Endothelial cell of umbilical vein (primary cell): ENCODE results near the gene CFAP46.

Experiments
- EZH2 ChIP-seq: IDR thresholded peaks from 2 replicates; pipeline ENCODE4 v1.6.1; 2012; ENCODE audit warnings: borderline replicate concordance, low read depth, mild to moderate bottlenecking, moderate library complexity, low read length, inconsistent platforms; ENCODE audit not compliant: severe bottlenecking
- JUN ChIP-seq: IDR thresholded peaks from 2 replicates; pipeline ENCODE4 v1.6.1; 2011; ENCODE audit warnings: borderline replicate concordance, low read depth; ENCODE audit not compliant: insufficient read length, insufficient read depth
- MYC ChIP-seq: IDR thresholded peaks from one replicate; pipeline ENCODE4 v1.6.1; 2011; ENCODE audit warnings: mild to moderate bottlenecking, low read depth, low read length
- POLR2A ChIP-seq: IDR thresholded peaks from 2 replicates; pipeline ENCODE4 v1.6.1; 2012; ENCODE audit warnings: low read depth, mild to moderate bottlenecking, control low read depth, low read length
- POLR2AphosphoS5 ChIP-seq: IDR thresholded peaks from 2 replicates; pipeline ENCODE4 v1.6.1; 2012; ENCODE audit warnings: low read depth, mild to moderate bottlenecking, control low read depth, low read length, moderate library complexity; ENCODE audit not compliant: insufficient read depth
- TF ChIP-seq, protein P1 (sequence below), 2 donors: IDR thresholded peaks; 1 replicate in 1 of 2; 2 replicates in 1 of 2; pipeline ENCODE4 v1.5.1; 2011; ENCODE audit warnings: low read length in 2 of 2, mild to moderate bottlenecking in 2 of 2, moderate library complexity in 2 of 2, control low read depth in 1 of 2, inconsistent platforms in 1 of 2, low read depth in 1 of 2; ENCODE audit not compliant: insufficient read depth in 1 of 2; ENCODE audit errors: extremely low read depth in 1 of 2
- TF ChIP-seq, protein P2 (sequence below): IDR thresholded peaks from 2 replicates; pipeline ENCODE4 v1.6.1; 2011; ENCODE audit not compliant: insufficient read depth, insufficient read length

DNA sequence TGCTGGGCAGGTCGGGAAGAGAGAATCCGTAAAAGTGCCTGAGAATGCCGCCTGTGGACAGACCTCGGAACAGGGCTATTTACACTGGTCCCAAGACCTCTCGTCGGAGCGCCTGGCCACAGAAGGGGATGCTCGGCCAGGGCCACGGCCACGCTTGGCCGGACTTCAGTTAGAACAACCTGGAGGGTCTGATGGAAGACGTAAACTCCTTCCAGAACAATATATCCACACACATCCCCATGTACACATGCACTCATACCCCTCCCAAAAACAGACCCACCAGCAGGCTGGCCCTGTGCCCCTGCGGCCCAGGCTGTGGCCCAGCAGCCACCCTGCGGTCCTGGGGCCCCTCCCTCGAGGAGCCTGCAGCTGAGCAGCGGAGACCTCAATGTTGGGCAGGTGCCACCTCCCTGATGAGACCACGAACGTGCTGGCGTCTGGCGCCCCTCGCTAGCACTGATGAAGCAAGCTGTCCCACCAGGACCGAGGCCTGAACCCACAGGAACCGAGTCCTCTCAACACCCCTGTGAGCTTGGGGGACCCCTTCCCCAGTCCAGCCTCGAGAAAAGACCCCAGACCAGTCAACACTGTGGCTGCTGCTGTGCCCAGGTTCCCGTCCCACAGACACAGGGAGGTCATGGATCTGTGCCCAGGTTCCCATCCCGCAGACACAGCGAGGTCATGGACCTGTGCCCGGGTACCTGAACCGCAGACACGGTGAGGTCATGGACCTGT, 8.9 kb downstream of the CFAP46 start:
- no peak for TF ChIP-seq POLR2A
- TF ChIP-seq, protein P1, sequence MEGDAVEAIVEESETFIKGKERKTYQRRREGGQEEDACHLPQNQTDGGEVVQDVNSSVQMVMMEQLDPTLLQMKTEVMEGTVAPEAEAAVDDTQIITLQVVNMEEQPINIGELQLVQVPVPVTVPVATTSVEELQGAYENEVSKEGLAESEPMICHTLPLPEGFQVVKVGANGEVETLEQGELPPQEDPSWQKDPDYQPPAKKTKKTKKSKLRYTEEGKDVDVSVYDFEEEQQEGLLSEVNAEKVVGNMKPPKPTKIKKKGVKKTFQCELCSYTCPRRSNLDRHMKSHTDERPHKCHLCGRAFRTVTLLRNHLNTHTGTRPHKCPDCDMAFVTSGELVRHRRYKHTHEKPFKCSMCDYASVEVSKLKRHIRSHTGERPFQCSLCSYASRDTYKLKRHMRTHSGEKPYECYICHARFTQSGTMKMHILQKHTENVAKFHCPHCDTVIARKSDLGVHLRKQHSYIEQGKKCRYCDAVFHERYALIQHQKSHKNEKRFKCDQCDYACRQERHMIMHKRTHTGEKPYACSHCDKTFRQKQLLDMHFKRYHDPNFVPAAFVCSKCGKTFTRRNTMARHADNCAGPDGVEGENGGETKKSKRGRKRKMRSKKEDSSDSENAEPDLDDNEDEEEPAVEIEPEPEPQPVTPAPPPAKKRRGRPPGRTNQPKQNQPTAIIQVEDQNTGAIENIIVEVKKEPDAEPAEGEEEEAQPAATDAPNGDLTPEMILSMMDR (IDR thresholded peaks at IDR 0.05; ENCODE audit: extremely low read depth in 1 of 2, insufficient read depth in 1 of 2, low read depth in 1 of 2, low read length in 2 of 2) = no peak
- no peak for TF ChIP-seq POLR2AphosphoS5
- TF ChIP-seq EZH2 = no peak
- TF ChIP-seq, protein P2, sequence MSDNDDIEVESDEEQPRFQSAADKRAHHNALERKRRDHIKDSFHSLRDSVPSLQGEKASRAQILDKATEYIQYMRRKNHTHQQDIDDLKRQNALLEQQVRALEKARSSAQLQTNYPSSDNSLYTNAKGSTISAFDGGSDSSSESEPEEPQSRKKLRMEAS = no peak
- no peak for TF ChIP-seq MYC
- no peak for TF ChIP-seq JUN
